CD4-positive, alpha-beta T cell treated with Interleukin-4 for 1 hour (primary cell): ENCODE measurements around the gene GOSR1.
"Not testable (repeated sequence)": the region's sequence is repeated elsewhere in the genome, so short reads cannot be mapped to it uniquely, and the experiment has no call there.

Source experiments
- DNase-seq, 2 donors: peaks; one replicate each; pipeline ENCODE4 v3.0.0-alpha.2; 2020 to 2022

The GOSR1 gene

DNA sequence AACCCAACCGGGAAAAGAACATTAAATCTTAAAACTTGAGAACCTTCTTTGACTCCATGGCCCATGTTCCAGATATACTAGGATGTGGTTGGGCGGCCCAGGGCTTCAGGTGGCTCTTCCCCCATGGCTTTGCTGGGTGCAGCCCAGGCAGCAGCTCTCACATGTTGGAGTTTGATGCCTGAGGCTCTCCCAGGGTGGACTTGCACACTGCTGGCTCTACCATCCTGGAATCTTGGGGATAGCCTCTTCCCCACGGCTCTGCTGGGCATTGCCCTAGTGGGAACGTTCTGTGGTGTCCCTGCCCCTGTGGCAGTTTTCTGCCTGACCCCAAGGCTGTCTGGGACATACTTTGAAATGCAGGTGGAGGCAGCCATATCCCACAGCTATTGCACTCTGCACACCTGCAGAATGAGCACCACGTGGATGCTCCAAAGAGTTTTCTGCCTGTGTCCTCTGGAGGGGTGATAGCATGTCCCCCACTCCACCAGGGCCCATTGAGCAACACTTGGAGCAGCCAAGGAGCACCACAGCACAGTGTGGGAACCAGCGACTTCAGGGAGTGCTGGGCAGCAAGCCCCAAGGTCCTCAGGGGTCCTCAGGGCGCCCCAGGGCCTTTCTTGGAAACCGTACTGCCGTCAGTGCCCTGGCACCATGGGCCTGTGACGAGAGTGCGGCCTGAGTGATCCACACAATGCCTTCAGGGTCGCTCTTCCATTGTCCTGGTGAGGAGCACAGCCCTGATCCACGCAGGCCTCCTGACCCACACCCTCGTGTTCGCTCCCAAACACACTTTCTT lies 70.8 kb downstream of the GOSR1 start:
- DNase-seq = no peak

DNA sequence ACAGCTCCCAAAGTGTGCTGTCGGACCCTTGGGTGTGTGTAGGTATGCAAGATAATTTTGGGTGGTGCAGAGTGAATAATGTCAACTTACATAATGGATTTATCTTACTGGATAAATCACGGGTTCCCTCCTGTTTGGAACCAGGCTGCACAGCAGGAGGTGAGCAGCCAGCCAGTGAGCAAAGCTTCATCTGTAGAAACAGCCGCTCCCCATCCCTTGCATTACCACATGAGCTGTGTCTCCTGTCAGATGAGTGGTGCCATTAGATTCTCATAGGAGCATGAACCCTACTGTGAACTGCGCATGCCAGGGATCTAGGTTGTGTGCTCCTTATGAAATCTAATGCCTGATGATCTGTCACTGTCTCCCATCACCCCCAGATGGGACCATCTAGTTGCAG lies 72.0 kb downstream of the GOSR1 start:
- DNase-seq = not testable (repeated sequence)

DNA sequence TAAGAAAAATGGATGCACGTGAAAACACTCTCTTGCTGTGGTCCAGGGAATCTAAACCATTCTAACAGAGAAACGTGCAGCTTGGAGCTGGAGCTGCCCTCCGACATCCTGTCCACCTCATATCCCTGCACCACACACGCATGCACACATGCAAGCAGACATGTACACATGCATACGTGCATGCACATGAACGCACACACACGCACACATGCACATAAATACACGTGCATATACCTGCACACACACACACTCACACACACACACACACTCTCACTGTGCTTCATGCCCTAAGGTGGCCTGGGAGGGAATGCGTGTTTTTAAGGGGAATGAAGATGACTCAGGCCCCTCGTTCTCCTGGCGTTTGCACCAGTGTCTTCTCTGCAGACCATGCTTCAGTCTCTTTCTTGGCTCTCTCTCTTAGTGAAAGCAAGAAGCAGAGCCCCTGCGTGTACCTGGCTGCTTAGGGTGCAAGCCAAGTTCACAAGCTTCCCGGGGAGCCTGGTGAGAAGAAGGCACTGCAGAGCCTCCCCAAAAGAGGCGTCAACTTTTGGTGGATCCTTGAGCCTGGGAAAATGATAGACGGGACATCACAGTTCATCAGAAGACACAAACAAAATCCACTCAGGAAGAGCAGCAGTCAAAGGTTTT lies 72.8 kb downstream of the GOSR1 start:
- no peak for DNase-seq

DNA sequence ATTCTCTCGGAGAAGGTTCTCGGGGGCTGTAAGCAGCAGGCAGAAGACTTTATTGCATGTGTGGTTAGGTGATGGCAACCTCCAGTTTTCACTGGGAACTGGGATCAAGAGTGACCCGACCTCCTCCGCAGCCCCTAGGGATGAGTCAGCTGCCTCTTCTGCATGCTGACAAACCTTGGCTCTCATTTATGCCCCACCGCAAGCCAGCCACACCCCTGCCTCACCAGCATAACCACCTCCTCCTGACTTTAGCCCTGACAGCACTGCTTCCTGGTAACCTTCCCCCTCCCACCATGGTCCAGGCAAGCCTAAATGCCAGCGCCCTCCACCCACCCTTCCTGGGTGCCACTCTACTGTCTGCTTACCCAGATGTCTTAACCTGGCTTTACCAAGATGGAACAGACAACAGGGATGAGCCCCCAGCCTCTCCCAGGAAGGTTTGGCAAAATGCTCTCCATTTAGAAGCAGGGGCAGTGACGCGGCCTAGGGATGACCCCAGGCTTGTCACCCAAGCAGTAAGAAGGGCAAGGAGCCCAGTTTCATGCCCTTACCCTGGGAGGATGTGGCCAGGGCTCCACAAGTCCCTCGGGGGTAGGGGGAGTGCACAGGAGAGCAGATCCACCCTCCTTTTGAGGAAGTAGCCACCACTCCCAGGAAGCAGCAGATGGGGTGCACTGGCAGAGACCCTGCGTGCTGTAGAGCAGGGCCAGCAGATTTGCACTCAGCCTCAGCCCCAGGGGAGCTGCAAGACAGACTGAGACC lies 73.5 kb downstream of the GOSR1 start:
- peak in 1 of 2 donors; percentile 58 for DNase-seq

DNA sequence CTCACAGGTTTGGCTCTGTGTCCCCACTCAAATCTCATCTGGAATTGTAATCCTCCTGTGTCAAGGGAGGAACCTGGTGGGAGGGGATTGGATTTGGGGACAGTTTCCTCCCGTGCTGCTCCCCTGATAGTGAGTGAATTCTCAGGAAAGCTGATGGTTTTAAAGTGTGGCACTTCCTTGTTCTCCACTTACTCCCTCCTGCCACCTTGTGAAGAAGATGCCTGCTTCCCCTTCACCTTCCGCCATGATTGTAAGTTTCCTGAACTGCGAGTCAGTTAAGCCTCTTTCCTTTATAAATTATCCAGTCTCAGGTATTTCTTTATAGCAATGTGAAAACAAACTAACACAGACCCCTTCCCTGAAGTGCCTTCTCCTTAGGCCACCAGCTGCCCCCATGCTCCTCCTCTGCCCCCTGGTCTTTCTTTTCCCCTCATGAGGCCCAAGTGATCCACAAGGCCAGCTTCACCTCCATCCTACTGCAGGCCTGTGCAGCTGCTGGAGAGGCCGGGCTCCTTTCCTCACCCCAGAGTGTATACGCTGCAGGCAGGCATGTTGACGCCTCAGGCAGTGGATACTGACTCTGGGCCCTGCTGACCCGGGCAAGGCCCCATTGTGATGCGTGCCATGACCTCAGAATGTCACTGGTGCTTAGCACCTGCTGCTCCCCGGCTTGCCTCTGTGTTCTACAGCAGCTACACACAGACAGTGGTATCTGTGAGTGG lies 74.2 kb downstream of the GOSR1 start:
- not testable (repeated sequence) for DNase-seq

DNA sequence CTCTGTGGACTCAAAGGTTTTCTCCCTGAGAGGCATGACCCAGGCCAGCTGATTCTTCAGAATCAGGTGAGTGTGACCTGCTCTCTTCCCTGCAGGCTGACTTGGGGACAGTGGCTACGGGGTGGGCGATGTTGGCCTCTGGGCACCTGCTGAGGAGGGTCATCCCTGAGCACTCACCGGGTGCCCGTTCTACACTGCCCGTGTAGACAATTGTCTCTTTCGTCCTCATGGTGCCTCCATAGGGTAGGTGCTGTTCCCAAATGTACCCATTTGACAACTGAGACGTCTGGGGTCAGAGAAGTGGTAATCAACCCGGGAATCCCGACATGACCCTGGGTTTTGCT lies 74.8 kb downstream of the GOSR1 start:
- DNase-seq = no peak

DNA sequence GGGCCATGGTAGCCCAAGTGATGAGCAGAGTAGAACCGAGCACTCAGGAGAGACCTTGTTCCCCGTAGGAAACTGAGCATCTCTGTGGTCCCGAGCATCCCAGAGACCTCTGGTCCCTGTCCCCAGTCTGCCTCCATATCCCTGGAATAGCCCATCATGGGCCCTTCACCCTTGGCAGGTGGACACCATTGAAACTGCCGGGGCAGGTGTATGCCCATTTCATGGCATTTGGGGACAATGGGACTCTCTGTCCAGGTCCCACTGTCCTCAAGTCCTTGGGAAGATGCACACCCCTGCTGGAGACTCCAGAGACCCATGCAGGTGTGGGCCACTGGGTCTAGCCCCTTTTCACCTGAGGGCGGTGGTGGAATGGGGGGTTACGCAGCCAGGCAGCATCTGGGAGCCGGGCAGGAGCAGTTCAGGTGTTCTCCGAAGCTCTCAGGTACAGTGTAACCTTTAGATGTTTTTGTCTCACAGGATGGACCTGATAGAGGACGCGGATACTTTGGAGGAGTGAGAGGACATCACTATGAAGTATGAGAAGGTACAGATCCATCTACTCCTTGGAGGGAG lies 75.9 kb downstream of the GOSR1 start:
- DNase-seq = no peak

DNA sequence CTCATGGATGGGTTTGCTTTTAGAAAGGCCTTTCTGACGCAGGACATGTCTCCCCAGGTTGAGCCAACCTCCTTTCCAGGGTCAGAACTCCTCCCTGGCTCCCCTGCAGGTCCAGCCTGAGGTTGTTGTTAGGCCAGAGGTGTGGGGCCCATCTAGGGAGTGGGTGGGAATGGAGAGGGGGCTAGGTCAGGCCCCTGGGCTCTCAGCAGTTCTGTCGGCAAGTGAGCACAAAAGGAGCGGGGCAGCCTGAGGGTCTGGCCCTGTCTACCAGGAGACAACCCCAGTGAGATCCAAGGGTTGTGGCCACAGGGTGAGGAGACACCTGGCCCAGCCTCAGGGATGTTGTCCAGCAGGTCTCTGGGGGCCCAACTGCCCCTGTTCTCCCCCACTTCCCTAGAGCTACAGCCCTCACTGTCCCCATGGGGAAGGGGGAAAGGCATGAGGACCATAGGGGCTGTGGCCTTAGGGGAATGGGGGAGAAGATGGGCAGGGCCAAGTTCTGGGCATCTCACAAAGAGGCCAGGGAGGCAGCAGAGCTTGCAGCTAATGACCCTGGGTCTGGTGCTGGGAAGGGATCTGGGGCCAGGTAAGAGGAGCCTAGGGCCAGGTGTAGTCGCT lies 76.7 kb downstream of the GOSR1 start:
- DNase-seq = not testable (repeated sequence)

DNA sequence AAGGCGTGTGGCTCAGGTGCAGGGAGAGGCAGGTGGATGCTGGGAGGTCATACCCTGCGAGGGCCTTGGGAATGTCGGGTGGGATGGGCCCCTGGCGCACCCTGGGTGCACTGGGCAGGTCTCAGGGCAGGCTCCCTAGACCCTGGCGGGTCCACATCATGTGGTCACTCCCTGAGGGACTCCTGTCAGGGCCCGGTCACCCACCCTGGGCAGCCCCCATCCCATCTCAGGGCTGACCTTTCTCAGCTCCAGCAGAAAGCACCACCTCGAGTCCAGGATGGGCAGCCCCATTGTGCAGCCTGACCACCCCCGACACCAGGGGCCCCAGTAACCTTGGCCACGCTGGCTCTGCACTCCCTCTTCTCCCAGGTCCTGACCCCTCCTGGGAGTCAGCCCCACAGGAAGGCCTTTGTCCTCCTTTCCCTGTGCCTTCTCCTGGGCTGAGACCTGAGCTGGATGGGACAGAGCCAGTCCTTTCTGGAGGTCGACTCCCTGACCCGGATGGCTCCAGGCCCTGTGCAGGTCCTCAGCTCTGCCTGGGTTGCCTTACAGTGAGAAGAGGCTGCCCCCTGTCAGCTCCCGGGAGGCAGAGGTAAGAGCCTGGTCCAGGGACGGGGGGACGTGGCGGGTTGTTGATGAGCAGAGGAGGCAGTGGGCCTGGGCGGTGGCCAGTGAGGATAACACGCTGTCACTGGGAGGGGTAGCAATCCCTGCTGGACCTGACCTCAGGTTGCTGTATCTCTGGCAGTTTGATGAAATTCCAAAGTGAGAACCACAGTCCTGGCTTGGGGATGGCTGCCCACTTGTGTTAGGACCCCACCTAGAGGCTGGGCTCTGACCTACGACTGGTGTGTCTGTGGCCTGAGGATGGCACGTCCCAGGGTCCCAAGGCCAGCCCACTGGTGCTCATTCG lies 77.9 kb downstream of the GOSR1 start:
- no peak for DNase-seq

DNA sequence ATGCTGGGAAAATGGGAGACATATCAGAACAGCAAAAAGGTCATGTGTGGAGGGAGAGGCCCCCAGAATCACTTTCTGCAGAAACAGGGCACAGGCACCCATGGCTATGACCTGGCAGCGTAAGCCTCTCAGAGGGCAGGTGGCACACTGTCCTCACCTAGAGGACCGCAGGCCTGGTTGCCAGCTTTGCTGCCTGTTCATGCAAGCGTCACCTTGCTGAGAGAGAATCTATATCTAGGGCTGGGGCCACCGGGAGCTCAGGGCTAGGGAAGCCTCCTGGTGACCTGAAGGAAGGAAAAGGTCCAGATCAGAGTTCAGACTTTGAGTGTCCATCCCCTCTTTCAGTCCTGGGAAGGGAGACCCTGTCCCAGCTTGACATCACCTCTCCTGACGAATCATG lies 78.7 kb downstream of the GOSR1 start:
- DNase-seq = no peak

DNA sequence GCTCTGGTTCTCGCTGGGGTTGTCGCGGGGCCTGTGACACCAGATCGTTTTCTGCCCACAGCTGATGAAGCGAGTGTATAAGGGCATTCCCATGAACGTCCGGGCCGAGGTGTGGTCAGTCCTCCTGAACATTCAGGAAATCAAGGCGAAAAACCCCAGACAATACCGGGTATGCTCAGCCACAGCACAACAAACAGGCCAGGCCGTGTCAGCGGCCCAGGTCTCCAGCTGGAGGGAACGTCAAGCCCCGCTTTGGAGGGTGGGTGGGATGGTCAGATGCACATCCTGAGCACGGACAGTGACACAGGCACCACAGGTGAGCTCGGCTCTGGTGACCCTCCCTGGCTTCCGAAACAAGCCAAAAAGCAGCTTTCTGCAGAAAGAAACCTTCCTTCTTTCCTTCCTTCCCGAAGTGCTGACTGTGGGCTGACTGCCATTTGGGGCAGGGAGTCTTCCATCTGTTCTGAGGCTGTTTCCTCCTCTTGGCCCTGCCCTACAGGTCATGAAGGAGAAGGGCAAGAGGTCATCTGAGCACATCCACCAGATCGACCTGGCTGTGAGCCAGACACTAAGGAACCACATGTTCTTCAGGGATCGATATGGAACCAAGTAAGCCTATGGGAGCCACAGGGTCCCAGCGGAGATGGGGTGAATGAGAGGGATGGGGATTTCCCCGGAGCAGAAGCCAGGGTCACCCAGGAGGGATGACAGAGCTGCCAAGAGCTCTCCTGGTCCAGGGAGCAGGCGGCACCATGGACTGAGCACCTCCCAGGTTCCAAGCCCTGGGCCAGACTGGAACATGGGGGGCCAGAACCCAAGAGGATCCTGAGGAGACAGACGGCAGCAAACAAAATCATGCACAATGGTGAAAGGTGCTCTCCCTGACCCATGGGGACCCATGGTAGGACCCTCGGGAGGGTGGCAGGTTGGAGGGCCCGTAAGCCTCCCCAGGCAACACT lies 79.4 kb downstream of the GOSR1 start:
- no peak for DNase-seq

DNA sequence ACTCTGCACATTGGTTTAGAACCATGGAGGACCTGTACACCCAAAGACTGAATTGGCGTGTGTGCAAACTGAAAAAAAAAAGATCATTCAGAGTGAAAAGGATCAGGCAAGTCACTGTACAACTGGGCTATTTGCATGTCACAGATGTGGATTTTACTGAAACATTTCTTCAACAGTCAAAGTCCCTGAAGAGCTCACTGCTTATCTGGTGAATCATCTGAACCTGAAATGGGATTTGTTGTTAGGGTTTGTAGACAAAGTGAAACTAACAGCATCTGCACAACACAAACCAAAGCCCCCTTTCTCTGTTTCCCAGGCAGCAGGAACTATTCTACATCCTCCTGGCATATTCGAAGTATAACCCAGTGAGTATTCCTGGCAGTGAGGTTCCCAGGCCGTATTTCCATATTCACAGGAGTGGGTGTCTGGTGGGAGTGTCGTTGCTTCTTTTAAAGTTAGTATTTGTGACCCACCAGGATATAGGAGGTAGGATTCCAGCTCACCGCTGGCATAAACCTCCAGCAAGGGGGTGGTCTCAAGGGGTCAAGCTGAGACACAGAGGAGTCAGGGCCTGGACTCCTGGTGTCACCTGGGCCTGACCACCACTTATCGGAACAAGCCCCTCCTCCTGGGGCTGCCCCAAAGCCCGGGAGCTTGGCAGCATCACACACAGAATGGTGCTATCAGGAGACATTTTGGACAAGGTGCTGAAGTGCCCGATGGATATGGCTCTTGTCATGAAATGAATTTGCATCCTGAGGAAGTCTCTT lies 80.9 kb downstream of the GOSR1 start:
- no peak for DNase-seq

DNA sequence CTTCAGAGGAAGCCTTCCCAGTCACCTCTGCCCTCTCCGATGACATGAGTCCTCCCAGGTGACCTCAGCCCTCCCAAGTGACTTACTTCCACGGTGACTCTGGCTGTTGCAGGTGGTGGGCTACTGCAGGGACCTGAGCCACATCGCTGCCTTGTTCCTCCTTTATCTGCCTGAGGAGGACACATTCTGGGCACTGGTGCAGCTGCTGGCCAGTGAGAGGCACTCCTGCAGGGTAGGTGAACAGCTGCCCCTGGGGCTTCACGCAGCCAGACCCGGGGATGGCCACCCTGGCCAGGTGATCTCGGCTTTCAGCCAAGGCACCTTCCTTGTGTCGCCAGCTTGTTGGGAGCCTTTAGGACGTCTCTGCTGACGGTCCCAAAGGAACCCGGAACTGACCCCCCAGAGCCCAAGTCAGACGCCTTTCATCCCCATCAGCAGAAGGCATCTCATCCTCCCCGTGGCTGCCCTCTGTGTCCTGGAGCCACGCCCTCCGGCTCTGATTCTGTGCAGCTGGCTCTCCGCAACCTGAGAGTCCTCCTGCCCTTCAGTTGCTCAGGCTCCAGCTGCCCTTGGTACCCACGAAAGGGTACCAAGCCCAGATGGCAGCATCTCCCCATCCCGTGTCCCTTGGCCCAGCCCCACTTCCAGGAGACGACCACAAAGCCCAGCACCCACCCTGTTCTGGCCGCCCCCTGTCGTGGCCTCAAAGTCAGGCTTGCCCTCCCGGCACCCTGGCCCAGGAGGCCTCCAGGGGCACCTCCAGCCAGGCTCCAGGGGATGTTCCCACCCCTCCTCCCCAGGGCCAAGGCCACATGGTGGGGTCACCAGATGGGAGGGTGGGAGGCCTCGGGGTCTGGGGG lies 81.7 kb downstream of the GOSR1 start:
- DNase-seq = no peak

DNA sequence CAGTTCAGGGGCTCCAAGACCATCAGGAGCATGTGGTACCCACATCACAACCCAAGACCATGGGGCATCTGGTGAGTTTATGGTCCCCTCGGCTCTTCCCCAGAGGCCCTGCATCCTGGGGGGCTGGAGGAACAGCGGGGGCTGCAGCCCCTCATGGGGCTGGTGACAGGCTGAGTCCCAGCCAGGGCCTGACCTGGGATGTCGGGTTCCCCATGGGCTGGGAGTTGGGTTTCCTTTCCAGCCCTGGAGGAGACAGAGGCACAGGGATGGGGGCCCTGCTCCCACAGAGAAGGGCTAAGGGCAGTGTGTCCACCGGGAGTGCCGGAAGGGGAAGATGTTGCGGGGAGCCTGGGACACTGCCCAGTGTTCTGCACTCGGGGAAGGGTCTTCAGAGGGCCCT lies 82.4 kb downstream of the GOSR1 start:
- DNase-seq = no peak

DNA sequence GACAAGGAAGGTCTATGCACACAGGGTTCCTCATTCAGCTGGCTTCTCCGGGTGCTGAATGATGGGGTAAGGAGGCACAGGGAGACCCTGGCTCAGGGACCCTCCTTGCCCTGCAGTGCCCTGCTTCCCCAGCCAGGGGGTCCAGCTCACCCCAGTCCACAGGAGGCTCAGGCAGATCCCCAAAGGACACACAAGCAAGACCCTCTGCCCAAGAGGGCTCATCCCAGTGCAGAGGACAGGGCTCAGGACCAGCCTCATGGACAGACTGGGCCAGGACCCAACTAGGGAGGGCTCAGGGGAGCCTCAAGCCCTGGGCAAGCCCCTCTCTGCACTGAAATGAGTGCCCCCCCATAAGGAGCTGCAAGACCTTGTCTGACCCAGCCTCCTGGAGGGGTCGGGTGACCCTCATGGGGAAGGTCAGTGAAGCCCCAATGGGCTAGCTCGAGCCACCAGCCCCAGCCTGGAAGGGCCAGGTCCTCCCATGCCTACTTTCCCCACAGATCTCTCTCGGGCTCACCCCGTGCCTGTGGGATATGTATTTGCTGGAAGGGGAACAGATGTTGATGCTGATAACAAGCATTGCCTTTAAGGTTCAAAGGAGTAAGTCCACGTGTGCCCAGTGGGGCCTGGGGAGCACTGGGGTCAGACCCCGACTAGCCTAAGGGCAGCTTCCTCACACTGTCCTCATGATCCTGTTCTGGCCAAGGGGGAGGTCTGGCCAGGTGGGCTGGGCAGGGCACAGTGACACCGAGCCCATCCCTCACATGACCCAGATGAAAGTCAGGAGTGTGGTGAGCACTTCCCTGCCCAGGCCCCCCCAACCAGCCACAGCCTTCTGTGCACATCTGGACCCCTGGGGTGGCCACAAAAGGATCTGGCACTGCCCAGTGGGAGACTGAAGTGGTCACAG lies 83.2 kb downstream of the GOSR1 start:
- DNase-seq = not testable (repeated sequence)

DNA sequence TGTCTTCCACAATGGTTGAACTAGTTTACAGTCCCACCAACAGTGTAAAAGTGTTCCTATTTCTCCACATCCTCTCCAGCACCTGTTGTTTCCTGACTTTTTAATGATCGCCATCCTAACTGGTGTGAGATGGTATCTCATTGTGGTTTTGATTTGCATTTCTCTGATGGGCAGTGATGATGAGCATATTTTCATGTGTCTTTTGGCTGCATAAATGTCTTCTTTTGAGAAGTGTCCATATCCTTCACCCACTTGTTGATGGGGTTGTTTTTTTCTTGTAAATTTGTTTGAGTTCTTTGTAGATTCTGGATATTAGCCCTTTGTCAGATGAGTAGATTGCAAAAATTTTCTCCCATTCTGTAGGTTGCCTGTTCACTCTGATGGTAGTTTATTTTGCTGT lies 84.6 kb downstream of the GOSR1 start:
- DNase-seq = not testable (repeated sequence)
